NCI-H1694 treated with DMSO at 0.1 percent for 48 hours (cell line): ENCODE results near the gene EYA2.
A peak's percentile ranks its signal among the peaks of the same experiment; 100 is the strongest.

Experiments used
- DNase-seq: peaks from one replicate; lab custom pipeline; 2025; lab: John Stamatoyannopoulos, UW

The EYA2 gene

GRCh38 chr20:46978951-46979491 lies 84.4 kb downstream of the EYA2 start:
- DNase-seq, result peak; percentile 51

GRCh38 chr20:46979603-46980241 lies 85.1 kb downstream of the EYA2 start:
- DNase-seq, result no peak

GRCh38 chr20:46981184-46981583 lies 86.5 kb downstream of the EYA2 start:
- DNase-seq, result no peak

- DNase-seq, result no peak
These were observed 88.8 kb downstream of the EYA2 start for GRCh38 chr20:46983466-46983865.

GRCh38 chr20:46984405-46984804 lies 89.8 kb downstream of the EYA2 start:
- DNase-seq, result no peak

GRCh38 chr20:46985250-46985649 lies 90.6 kb downstream of the EYA2 start:
- DNase-seq, result no peak

- DNase-seq, result no peak
These were observed 91.0 kb downstream of the EYA2 start for GRCh38 chr20:46985671-46986070.

- no peak for DNase-seq
These were observed 92.4 kb downstream of the EYA2 start for GRCh38 chr20:46987001-46987400.

- no peak for DNase-seq
These were observed 95.5 kb downstream of the EYA2 start for GRCh38 chr20:46990017-46990595.

- no peak for DNase-seq
These were observed 96.0 kb downstream of the EYA2 start for GRCh38 chr20:46990596-46991104.

GRCh38 chr20:46991168-46991567 lies 96.5 kb downstream of the EYA2 start:
- no peak for DNase-seq

- no peak for DNase-seq
These were observed 97.4 kb downstream of the EYA2 start for GRCh38 chr20:46991880-46992639.

GRCh38 chr20:46992640-46993035 lies 98.0 kb downstream of the EYA2 start:
- no peak for DNase-seq

GRCh38 chr20:46993465-46994095 lies 98.9 kb downstream of the EYA2 start:
- no peak for DNase-seq

GRCh38 chr20:46994341-46994740 lies 99.7 kb downstream of the EYA2 start:
- DNase-seq, result no peak

- DNase-seq, result no peak
These were observed 101.0 kb downstream of the EYA2 start for GRCh38 chr20:46995561-46996142.

- DNase-seq, result no peak
These were observed 102.5 kb downstream of the EYA2 start for GRCh38 chr20:46997187-46997586.

GRCh38 chr20:46998477-46999240 lies 104.0 kb downstream of the EYA2 start:
- no peak for DNase-seq

- peak; percentile 88 for DNase-seq
These were observed 105.3 kb downstream of the EYA2 start for GRCh38 chr20:46999801-47000465.

GRCh38 chr20:47003223-47003622 lies 108.6 kb downstream of the EYA2 start:
- no peak for DNase-seq

GRCh38 chr20:47004179-47004578 lies 109.5 kb downstream of the EYA2 start:
- DNase-seq, result no peak
